ENCODE measurements around the gene CAB39. TPM values are rescaled to one million over a fixed set of nuclear protein-coding genes. Genes with fewer than 3 reads are reported as not detected.

Gene CAB39
- total and polyA plus RNA-seq, 8 donors, result 9.9 to 41.6 (median 21.0) TPM

- Histone ChIP-seq H3K27ac (peak within 1 kb of the TSS in 1 of 4 donors; percentile 26), H3K4me1 (peaks cover 0 to 14% (median 9%) of the 10 kb centered on the region in 3 donors), H3K36me3 (no peaks in the 10 kb centered on the region), H3K9me3 (no peaks in the 10 kb centered on the region), H3K27me3 (no peaks in the 10 kb centered on the region), H3K4me3 (peak within 1 kb of the TSS; percentile 59 to 93 (median 83))
- FAIRE-seq (no peak), DNase-seq (peak; percentile 59 to 85 (median 70)), ATAC-seq (peak; percentile 83 to 91 (median 88))
- TF ChIP-seq CTCF (IDR thresholded peaks at IDR 0.05), result no peak
- intact Hi-C loops (cut with DNase I), result no loop called here
- 0 to 1% methylated on average over 34 to 76 of the region's 76 CpGs for whole genome bisulfite sequencing, 2 donors
Observed at GRCh38 chr2:230864605-230865306, 152.1 kb downstream of the CAB39 start, which contains the start of gene ITM2C. Gene ITM2C, plus strand, starts transcription at chr2:230864942. Its CDS starts 84 bp downstream, at chr2:230865026.

- no peak for DNase-seq
- Histone ChIP-seq H3K9me3 (no peaks in the 10 kb centered on the region), H3K27me3 (no peaks in the 10 kb centered on the region), H3K4me3 (peak overlapping the region; percentile 59 to 93 (median 83)), H3K36me3 (no peaks in the 10 kb centered on the region), H3K27ac (peak overlapping the region in 1 of 4 donors; percentile 26), H3K4me1 (peaks cover 0 to 14% (median 9%) of the 10 kb centered on the region in 3 donors)
- ATAC-seq, result no peak
- TF ChIP-seq CTCF (IDR thresholded peaks at IDR 0.05), result no peak
- 4 to 8% methylated on average over 18 to 24 of the region's 24 CpGs for WGBS, 2 donors
- no peak for FAIRE-seq
- intact Hi-C loops (cut with DNase I), result no loop called here
Observed at GRCh38 chr2:230865307-230865765, 152.7 kb downstream of the CAB39 start.

GRCh38 chr2:230865766-230866755, 153.4 kb downstream of the CAB39 start:
- intact Hi-C loops (cut with DNase I), result no loop called here
- H3K9me3 ChIP-seq, result no peaks in the 10 kb centered on the region
- DNase-seq (peak in 4 of 6 donors; percentile 33 to 81 (median 54)), ATAC-seq (peak; percentile 30 to 40 (median 37)), FAIRE-seq (no peak)
- WGBS, 2 donors, result 41 to 43% methylated on average over 30 to 35 of the region's 35 CpGs
- H3K36me3 ChIP-seq, result no peaks in the 10 kb centered on the region
- peaks cover 0 to 14% (median 9%) of the 10 kb centered on the region in 3 donors for H3K4me1 ChIP-seq
- no peaks in the 10 kb centered on the region for H3K27me3 ChIP-seq
- TF ChIP-seq CTCF (IDR thresholded peaks at IDR 0.05), result no peak
- H3K27ac ChIP-seq, result peak overlapping the region in 1 of 4 donors; percentile 22
- peak overlapping the region in 2 of 4 donors; percentile 80 to 93 for H3K4me3 ChIP-seq

GRCh38 chr2:230866756-230867523, 154.3 kb downstream of the CAB39 start:
- peak in 4 of 6 donors; percentile 48 to 75 (median 63) for DNase-seq
- H3K36me3 ChIP-seq, result no peaks in the 10 kb centered on the region
- no peak for FAIRE-seq
- H3K27me3 ChIP-seq, result no peaks in the 10 kb centered on the region
- intact Hi-C loops (cut with DNase I), result no loop called here
- no peak for TF ChIP-seq CTCF (IDR thresholded peaks at IDR 0.05)
- H3K4me3 ChIP-seq, result no peak overlapping the region
- H3K9me3 ChIP-seq, result no peaks in the 10 kb centered on the region
- H3K27ac ChIP-seq, result peak overlapping the region in 3 of 4 donors; percentile 2 to 18 (median 8)
- peaks cover 0 to 14% (median 9%) of the 10 kb centered on the region in 3 donors for H3K4me1 ChIP-seq
- 22 to 27% methylated on average over 13 of the region's 13 CpGs for WGBS, 2 donors
- peak in 3 of 4 donors; percentile 8 to 24 (median 12) for ATAC-seq
